H9 (cell line): ENCODE data around the gene MGAT5B. TPM values are rescaled to one million over a fixed set of nuclear protein-coding genes. Genes with fewer than 3 reads are reported as not detected.

Experiments used
- DNase-seq: peaks from one replicate; pipeline ENCODE4 v3.0.0-alpha.2; 2017
- H2AFZ ChIP-seq: one replicate; pipeline ENCODE4 v1.6.1; 2013; ENCODE audit warnings: mild to moderate bottlenecking, low read length, control low read depth, moderate library complexity
- H2AK5ac ChIP-seq: 2 replicates; pipeline ENCODE4 v1.6.1; 2013; ENCODE audit warnings: low read length, control low read depth, mixed read lengths; ENCODE audit not compliant: insufficient read length
- H2BK120ac ChIP-seq: one replicate; pipeline ENCODE4 v1.6.1; 2013; ENCODE audit warnings: low read depth, mild to moderate bottlenecking, low read length, control low read depth, inconsistent platforms; ENCODE audit not compliant: poor library complexity, severe bottlenecking
- H2BK12ac ChIP-seq: 2 replicates; pipeline ENCODE4 v1.6.1; 2013; ENCODE audit warnings: low read length, control low read depth, mixed read lengths, low read depth; ENCODE audit not compliant: insufficient read length
- H2BK15ac ChIP-seq: 2 replicates; pipeline ENCODE4 v1.6.1; 2013; ENCODE audit warnings: low read depth, low read length, control low read depth
- H2BK20ac ChIP-seq: one replicate; pipeline ENCODE4 v1.6.1; 2013; ENCODE audit warnings: low read depth, mild to moderate bottlenecking, low read length, control low read depth, inconsistent platforms; ENCODE audit not compliant: poor library complexity, severe bottlenecking
- H2BK5ac ChIP-seq: 2 replicates; pipeline ENCODE4 v1.6.1; 2013; ENCODE audit warnings: low read length, control low read depth, mixed read lengths; ENCODE audit not compliant: insufficient read length
- H3K14ac ChIP-seq: 2 replicates; pipeline ENCODE4 v1.6.1; 2013; ENCODE audit warnings: low read length, control low read depth; ENCODE audit not compliant: insufficient read depth
- H3K18ac ChIP-seq: 2 replicates; pipeline ENCODE4 v1.6.1; 2013; ENCODE audit warnings: low read depth, mild to moderate bottlenecking, mixed read lengths, low read length, control low read depth; ENCODE audit not compliant: insufficient read length
- H3K23ac ChIP-seq: 2 replicates; pipeline ENCODE4 v1.6.1; 2013; ENCODE audit warnings: low read length, control low read depth, mixed read lengths, low read depth; ENCODE audit not compliant: insufficient read length
- H3K23me2 ChIP-seq: 2 replicates; pipeline ENCODE4 v1.6.1; 2013; ENCODE audit warnings: low read depth, mild to moderate bottlenecking, mixed read lengths, low read length, control low read depth; ENCODE audit not compliant: insufficient read length, poor library complexity, severe bottlenecking
- H3K27ac ChIP-seq: 2 replicates; pipeline ENCODE4 v1.5.1; 2013; ENCODE audit warnings: low read length, control low read depth, mixed read lengths, low read depth; ENCODE audit not compliant: insufficient read length
- H3K27me3 ChIP-seq: 2 replicates; pipeline ENCODE4 v1.6.1; 2013; ENCODE audit warnings: low read length, control low read depth, inconsistent platforms; ENCODE audit not compliant: insufficient read depth
- H3K4ac ChIP-seq: 2 replicates; pipeline ENCODE4 v1.6.1; 2013; ENCODE audit warnings: low read depth, mild to moderate bottlenecking, control low read depth, inconsistent platforms, low read length, moderate library complexity
- H3K4me1 ChIP-seq: 2 replicates; pipeline ENCODE4 v1.6.1; 2013; ENCODE audit warnings: low read length, control low read depth, inconsistent platforms; ENCODE audit not compliant: insufficient read depth
- H3K4me2 ChIP-seq: 2 replicates; pipeline ENCODE4 v1.6.1; 2013; ENCODE audit warnings: low read length, control low read depth, mixed read lengths; ENCODE audit not compliant: insufficient read length, insufficient read depth
- H3K56ac ChIP-seq: 2 replicates; pipeline ENCODE4 v1.6.1; 2013; ENCODE audit warnings: low read depth, mild to moderate bottlenecking, mixed read lengths, low read length, control low read depth; ENCODE audit not compliant: insufficient read length
- H3K79me1 ChIP-seq: 2 replicates; pipeline ENCODE4 v1.6.1; 2013; ENCODE audit warnings: low read depth, mild to moderate bottlenecking, moderate library complexity, low read length, control low read depth, inconsistent platforms; ENCODE audit not compliant: insufficient read depth, poor library complexity, severe bottlenecking
- H3K79me2 ChIP-seq: 2 replicates; pipeline ENCODE4 v1.6.1; 2013; ENCODE audit warnings: low read length, control low read depth, inconsistent platforms; ENCODE audit not compliant: insufficient read depth
- H3K9ac ChIP-seq: 2 replicates; pipeline ENCODE4 v1.6.1; 2013; ENCODE audit warnings: low read length, control low read depth, mixed read lengths; ENCODE audit not compliant: insufficient read length; ENCODE audit errors: extremely low read depth
- H3K9me3 ChIP-seq: one replicate; pipeline ENCODE4 v1.6.1; 2013; ENCODE audit warnings: low read depth, low read length, inconsistent platforms; ENCODE audit not compliant: control insufficient read depth
- H3T11ph ChIP-seq: one replicate; pipeline ENCODE4 v1.6.1; 2013; ENCODE audit warnings: mild to moderate bottlenecking, low read length, control low read depth, inconsistent platforms
- H4K20me1 ChIP-seq: one replicate; pipeline ENCODE4 v1.6.1; 2013; ENCODE audit not compliant: control insufficient read depth, insufficient read length, insufficient read depth
- H4K5ac ChIP-seq: 2 replicates; pipeline ENCODE4 v1.6.1; 2013; ENCODE audit warnings: low read depth, mild to moderate bottlenecking, mixed read lengths, low read length, control low read depth; ENCODE audit not compliant: insufficient read length
- H4K8ac ChIP-seq: replicated peaks from 2 replicates; pipeline ENCODE4 v1.6.1; 2013; ENCODE audit warnings: low read length, control low read depth, mixed read lengths, low read depth; ENCODE audit not compliant: insufficient read length
- H4K91ac ChIP-seq: 2 replicates; pipeline ENCODE4 v1.6.1; 2013; ENCODE audit warnings: low read depth, mild to moderate bottlenecking, moderate library complexity, mixed read lengths, low read length, control low read depth; ENCODE audit not compliant: insufficient read length
- H3K27ac Mint-ChIP-seq, 3 experiments: 2 replicates in 2 of 3; 3 replicates in 1 of 3; pipeline ENCODE4 v1.8.0; 2020 to 2021; ENCODE audit warnings: mixed read lengths in 3 of 3, mild to moderate bottlenecking in 1 of 3, moderate library complexity in 1 of 3
- H3K27me3 Mint-ChIP-seq: 2 replicates; pipeline ENCODE4 v1.8.0; 2021; ENCODE audit warnings: low read depth, mild to moderate bottlenecking, moderate library complexity, mixed read lengths
- H3K36me3 Mint-ChIP-seq, 3 experiments: 2 replicates in 2 of 3; 3 replicates in 1 of 3; pipeline ENCODE4 v1.8.0; 2020 to 2021; ENCODE audit warnings: low read depth in 3 of 3, mixed read lengths in 3 of 3; ENCODE audit not compliant: insufficient read depth in 1 of 3
- H3K4me1 Mint-ChIP-seq, 2 experiments: 2 replicates each; pipeline ENCODE4 v1.8.0; 2020; ENCODE audit warnings: mixed read lengths in 2 of 2
- H3K4me3 Mint-ChIP-seq, 2 experiments: 2 replicates in 1 of 2; 3 replicates in 1 of 2; pipeline ENCODE4 v1.8.0; 2020 to 2021; ENCODE audit warnings: mild to moderate bottlenecking in 2 of 2, mixed read lengths in 2 of 2, moderate library complexity in 1 of 2
- H3K9me3 Mint-ChIP-seq, 2 experiments: 2 replicates in 1 of 2; 3 replicates in 1 of 2; pipeline ENCODE4 v1.8.0; 2020; ENCODE audit warnings: mild to moderate bottlenecking in 2 of 2, mixed read lengths in 2 of 2, moderate library complexity in 1 of 2
- WGBS: extraction: QIAGEN DNeasy Blood & Tissue Kit; methylation state at CpG from one replicate; pipeline ENCODE4 v1.1.7; 2013; ENCODE audit warnings: missing lambda C conversion rate, low lambda C conversion rate, mixed read lengths; ENCODE audit not compliant: insufficient read length; ENCODE audit errors: extremely low coverage; 5-methylcytosine and 5-hydroxymethylcytosine counted together
- total RNA-seq: library from RNA; stranded (reverse); gene quantifications from 2 replicates; pipeline ENCODE4 v1.2.1, GENCODE V29; 2021
- TF ChIP-seq, protein P1 (sequence below): fragments of 200-600 bp; sonication (generic); conservative IDR thresholded peaks from 3 replicates; pipeline ENCODE4 v1.8.0; 2021; ENCODE audit warnings: antibody characterized with exemption, mild to moderate bottlenecking

MGAT5B gene
- total RNA-seq, 1 experiment from 2014 or later: 4.9 TPM

DNA sequence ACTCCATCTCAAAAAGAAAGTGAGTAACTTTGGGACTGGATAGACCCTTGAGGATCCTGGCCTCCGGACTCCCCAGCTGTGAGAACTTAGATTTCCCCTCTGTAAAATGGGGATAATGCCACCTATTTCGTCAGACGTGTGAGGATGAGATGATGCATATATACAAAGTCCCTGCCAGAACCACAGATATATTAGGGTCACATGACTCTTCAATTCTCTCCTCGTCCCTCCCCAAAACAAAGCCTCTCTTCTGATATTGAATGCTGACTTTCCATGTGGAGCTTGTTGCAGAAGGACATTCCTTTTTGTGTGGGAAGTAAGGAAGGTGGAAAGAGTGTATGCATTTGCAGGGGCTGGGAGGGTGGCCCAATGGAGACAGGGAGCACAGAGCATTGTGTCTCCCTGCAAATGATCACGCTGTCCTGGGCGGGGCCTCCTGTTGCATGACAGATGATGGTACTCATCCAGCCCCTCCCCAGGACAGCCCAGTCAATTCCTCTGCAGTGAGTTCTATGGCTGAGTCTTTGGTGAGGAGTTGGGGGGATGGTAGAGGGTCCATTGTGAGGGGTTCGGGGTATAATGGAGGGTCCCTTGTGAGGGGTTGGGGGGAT is 35.1 kb upstream of the MGAT5B start:
- H3K4me3 Mint-ChIP-seq: no peak overlapping the region
- no peaks in the 10 kb centered on the region for H3K23me2 ChIP-seq
- TF ChIP-seq, protein P1, sequence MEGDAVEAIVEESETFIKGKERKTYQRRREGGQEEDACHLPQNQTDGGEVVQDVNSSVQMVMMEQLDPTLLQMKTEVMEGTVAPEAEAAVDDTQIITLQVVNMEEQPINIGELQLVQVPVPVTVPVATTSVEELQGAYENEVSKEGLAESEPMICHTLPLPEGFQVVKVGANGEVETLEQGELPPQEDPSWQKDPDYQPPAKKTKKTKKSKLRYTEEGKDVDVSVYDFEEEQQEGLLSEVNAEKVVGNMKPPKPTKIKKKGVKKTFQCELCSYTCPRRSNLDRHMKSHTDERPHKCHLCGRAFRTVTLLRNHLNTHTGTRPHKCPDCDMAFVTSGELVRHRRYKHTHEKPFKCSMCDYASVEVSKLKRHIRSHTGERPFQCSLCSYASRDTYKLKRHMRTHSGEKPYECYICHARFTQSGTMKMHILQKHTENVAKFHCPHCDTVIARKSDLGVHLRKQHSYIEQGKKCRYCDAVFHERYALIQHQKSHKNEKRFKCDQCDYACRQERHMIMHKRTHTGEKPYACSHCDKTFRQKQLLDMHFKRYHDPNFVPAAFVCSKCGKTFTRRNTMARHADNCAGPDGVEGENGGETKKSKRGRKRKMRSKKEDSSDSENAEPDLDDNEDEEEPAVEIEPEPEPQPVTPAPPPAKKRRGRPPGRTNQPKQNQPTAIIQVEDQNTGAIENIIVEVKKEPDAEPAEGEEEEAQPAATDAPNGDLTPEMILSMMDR: no peak
- no peaks in the 10 kb centered on the region for H3K9me3 Mint-ChIP-seq
- H3K4me1 Mint-ChIP-seq: peaks cover 0 to 4% of the 10 kb centered on the region in 2 experiments; a peak in 3 of 4 replicates
- peaks cover 32% of the 10 kb centered on the region for H3K27me3 Mint-ChIP-seq
- no peaks in the 10 kb centered on the region for H3K9me3 ChIP-seq
- H2BK15ac ChIP-seq: no peak overlapping the region
- H2AK5ac ChIP-seq: no peak overlapping the region
- no peak overlapping the region for H4K91ac ChIP-seq
- H3K4me1 ChIP-seq: no peaks in the 10 kb centered on the region
- no peak overlapping the region for H3K18ac ChIP-seq
- no peaks in the 10 kb centered on the region for H3K27me3 ChIP-seq
- no peak overlapping the region for H4K5ac ChIP-seq
- H2BK20ac ChIP-seq: no peak overlapping the region
- no peak overlapping the region for H3K9ac ChIP-seq
- no peak overlapping the region for H4K8ac ChIP-seq
- no peak overlapping the region for H2BK120ac ChIP-seq
- no peaks in the 10 kb centered on the region for H3K79me2 ChIP-seq
- no peak overlapping the region for H3K56ac ChIP-seq
- H3K23ac ChIP-seq: no peak overlapping the region
- H4K20me1 ChIP-seq: no peaks in the 10 kb centered on the region
- H2AFZ ChIP-seq: no peak overlapping the region
- no peak overlapping the region for H2BK12ac ChIP-seq
- H3K27ac ChIP-seq: no peak overlapping the region
- H3T11ph ChIP-seq: no peak overlapping the region
- no peak overlapping the region for H3K14ac ChIP-seq
- no CpG with 5 or more reads among the region's 7 CpGs for WGBS
- H3K36me3 Mint-ChIP-seq: no peaks in the 10 kb centered on the region
- no peak overlapping the region for H3K27ac Mint-ChIP-seq
- H3K4ac ChIP-seq: no peak overlapping the region
- no peak overlapping the region for H3K4me2 ChIP-seq
- no peak overlapping the region for H2BK5ac ChIP-seq
- H3K79me1 ChIP-seq: no peaks in the 10 kb centered on the region
- DNase-seq: no peak
